VCaP (cell line): ENCODE measurements around the gene SIK3.
"Not testable (repeated sequence)": the region's sequence is repeated elsewhere in the genome, so short reads cannot be mapped to it uniquely, and the experiment has no call there.

Experiments used
- H3K27ac ChIP-seq: fragments of 450-650 bp; 2 replicates; pipeline ENCODE4 v1.5.1; 2017
- CTCF ChIP-seq: fragments of 450-650 bp; conservative IDR thresholded peaks from 2 replicates; pipeline ENCODE4 v1.5.1; 2017; ENCODE audit warnings: mild to moderate bottlenecking, moderate library complexity

Gene SIK3

GRCh38 chr11:117057727-117058126, 40.5 kb downstream of the SIK3 start:
- no peak for TF ChIP-seq CTCF
- H3K27ac ChIP-seq: no peak overlapping the region

GRCh38 chr11:117057317-117057716, 40.9 kb downstream of the SIK3 start:
- no peak for TF ChIP-seq CTCF
- no peak overlapping the region for H3K27ac ChIP-seq

- TF ChIP-seq CTCF: no peak
- no peak overlapping the region for H3K27ac ChIP-seq
These were observed 42.8 kb downstream of the SIK3 start for GRCh38 chr11:117055469-117055868.

- H3K27ac ChIP-seq: no peak overlapping the region
These were observed 43.8 kb downstream of the SIK3 start for GRCh38 chr11:117054382-117054781.

GRCh38 chr11:117052196-117053149, 45.8 kb downstream of the SIK3 start:
- no peak for TF ChIP-seq CTCF
- no peak overlapping the region for H3K27ac ChIP-seq

More at GRCh38 chr11:117054382-117054781, 43.8 kb downstream of the SIK3 start:
- TF ChIP-seq CTCF: no peak

- H3K27ac ChIP-seq: not testable (repeated sequence)
These were observed 48.1 kb downstream of the SIK3 start for GRCh38 chr11:117050121-117050520.

- not testable (repeated sequence) for H3K27ac ChIP-seq
These were observed 51.6 kb downstream of the SIK3 start for GRCh38 chr11:117046627-117047026.

- TF ChIP-seq CTCF: no peak
- H3K27ac ChIP-seq: no peak overlapping the region
These were observed 52.3 kb downstream of the SIK3 start for GRCh38 chr11:117045956-117046355.
